DOHH2 (cell line): ENCODE results near the gene OR2AT4.

Experiments
- H3F3A ChIP-seq: fragments of 200-600 bp; sonication (generic), shearing (Covaris generic); 2 replicates; pipeline ENCODE4 v1.6.0; 2016; ENCODE audit warnings: antibody characterized with exemption, mild to moderate bottlenecking; ENCODE audit not compliant: control insufficient read depth, insufficient read depth
- H3K27ac ChIP-seq: fragments of 200-600 bp; sonication (generic); 2 replicates; pipeline ENCODE4 v1.5.1; 2014; ENCODE audit warnings: low read depth, mild to moderate bottlenecking, low read length, moderate library complexity
- H3K27me3 ChIP-seq: fragments of 200-600 bp; sonication (generic); 2 replicates; pipeline ENCODE4 v1.6.1; 2014; ENCODE audit warnings: mild to moderate bottlenecking, low read length, mixed read lengths; ENCODE audit not compliant: control insufficient read depth
- H3K36me3 ChIP-seq: fragments of 200-600 bp; sonication (generic); 2 replicates; pipeline ENCODE4 v1.6.1; 2014; ENCODE audit warnings: mild to moderate bottlenecking, low read length, moderate library complexity, mixed read lengths; ENCODE audit not compliant: control insufficient read depth
- H3K4me1 ChIP-seq: fragments of 200-600 bp; sonication (generic); 2 replicates; pipeline ENCODE4 v1.6.1; 2014; ENCODE audit warnings: mild to moderate bottlenecking, low read length, mixed read lengths; ENCODE audit not compliant: control insufficient read depth
- H3K4me2 ChIP-seq: fragments of 200-600 bp; sonication (generic); 2 replicates; pipeline ENCODE4 v1.6.0; 2014; ENCODE audit warnings: mild to moderate bottlenecking, low read length, moderate library complexity
- H3K4me3 ChIP-seq: fragments of 200-600 bp; sonication (generic); 2 replicates; pipeline ENCODE4 v1.5.1; 2014; ENCODE audit warnings: mild to moderate bottlenecking, low read length, mixed read lengths
- H3K79me2 ChIP-seq: fragments of 200-600 bp; sonication (generic); 2 replicates; pipeline ENCODE4 v1.6.1; 2014; ENCODE audit warnings: mild to moderate bottlenecking, low read length, mixed read lengths; ENCODE audit not compliant: control insufficient read depth
- H3K9me2 ChIP-seq: fragments of 200-600 bp; sonication (generic); replicated peaks from 2 replicates; pipeline ENCODE4 v1.6.1; 2014; ENCODE audit warnings: mild to moderate bottlenecking, low read length, mixed read lengths; ENCODE audit not compliant: control insufficient read depth
- H3K9me3 ChIP-seq: fragments of 200-600 bp; sonication (generic); 2 replicates; pipeline ENCODE4 v1.6.1; 2014; ENCODE audit warnings: antibody characterized with exemption, low read length, mixed read lengths; ENCODE audit not compliant: control insufficient read depth, insufficient read depth
- H4K20me1 ChIP-seq: fragments of 200-600 bp; sonication (generic); 2 replicates; pipeline ENCODE4 v1.6.0; 2014; ENCODE audit warnings: low read depth, mild to moderate bottlenecking, antibody characterized with exemption, low read length, moderate library complexity; ENCODE audit not compliant: control insufficient read depth, insufficient read depth
- EZH2phosphoT487 ChIP-seq: fragments of 200-600 bp; sonication (generic); IDR thresholded peaks from 2 replicates; pipeline ENCODE4 v1.6.1; 2017; ENCODE audit warnings: borderline replicate concordance, mild to moderate bottlenecking, antibody characterized with exemption, low read length, moderate library complexity, mixed read lengths
- TF ChIP-seq, protein P1 (sequence below): fragments of 200-600 bp; sonication (generic); IDR thresholded peaks from one replicate; pipeline ENCODE4 v1.5.1; 2014; ENCODE audit warnings: antibody characterized with exemption, mild to moderate bottlenecking, low read depth, low read length; ENCODE audit not compliant: poor library complexity, severe bottlenecking

The OR2AT4 gene

DNA sequence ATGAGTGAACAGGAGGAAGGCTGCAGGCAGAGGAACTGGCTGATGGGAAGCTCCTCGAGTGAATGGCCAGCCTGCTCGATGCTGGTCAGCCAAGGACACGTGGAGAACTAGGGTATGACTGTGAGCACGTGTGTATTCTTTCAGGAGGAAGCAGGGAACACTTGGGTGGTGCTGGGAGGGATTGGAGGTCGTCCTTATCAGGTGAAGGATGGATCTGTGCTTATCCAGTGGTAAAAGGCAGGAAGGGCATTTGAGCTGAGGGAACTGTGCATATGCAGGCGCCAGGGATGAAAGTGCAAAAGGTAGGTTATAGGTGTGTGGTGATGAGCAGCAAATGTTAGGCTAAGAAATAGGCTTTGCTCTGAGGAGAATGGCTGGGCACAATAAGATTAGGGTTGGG lies 44.5 kb upstream of the OR2AT4 start:
- Histone ChIP-seq H3F3A (no peaks in the 10 kb centered on the region; the same call in 1 of the 2 replicates), H3K9me3 (no peaks in the 10 kb centered on the region), H3K4me2 (peak overlapping the region; percentile 40; the same call in 1 of the 2 replicates), H3K36me3 (no peaks in the 10 kb centered on the region), H3K79me2 (no peaks in the 10 kb centered on the region), H3K4me3 (no peak overlapping the region), H4K20me1 (peaks cover 3% of the 10 kb centered on the region; the same call in 1 of the 2 replicates), H3K9me2 (no peaks in the 10 kb centered on the region), H3K27ac (no peak overlapping the region), H3K4me1 (peaks cover 34% of the 10 kb centered on the region), H3K27me3 (peaks cover 6% of the 10 kb centered on the region; the same call in 1 of the 2 replicates)
- TF ChIP-seq, protein P1, sequence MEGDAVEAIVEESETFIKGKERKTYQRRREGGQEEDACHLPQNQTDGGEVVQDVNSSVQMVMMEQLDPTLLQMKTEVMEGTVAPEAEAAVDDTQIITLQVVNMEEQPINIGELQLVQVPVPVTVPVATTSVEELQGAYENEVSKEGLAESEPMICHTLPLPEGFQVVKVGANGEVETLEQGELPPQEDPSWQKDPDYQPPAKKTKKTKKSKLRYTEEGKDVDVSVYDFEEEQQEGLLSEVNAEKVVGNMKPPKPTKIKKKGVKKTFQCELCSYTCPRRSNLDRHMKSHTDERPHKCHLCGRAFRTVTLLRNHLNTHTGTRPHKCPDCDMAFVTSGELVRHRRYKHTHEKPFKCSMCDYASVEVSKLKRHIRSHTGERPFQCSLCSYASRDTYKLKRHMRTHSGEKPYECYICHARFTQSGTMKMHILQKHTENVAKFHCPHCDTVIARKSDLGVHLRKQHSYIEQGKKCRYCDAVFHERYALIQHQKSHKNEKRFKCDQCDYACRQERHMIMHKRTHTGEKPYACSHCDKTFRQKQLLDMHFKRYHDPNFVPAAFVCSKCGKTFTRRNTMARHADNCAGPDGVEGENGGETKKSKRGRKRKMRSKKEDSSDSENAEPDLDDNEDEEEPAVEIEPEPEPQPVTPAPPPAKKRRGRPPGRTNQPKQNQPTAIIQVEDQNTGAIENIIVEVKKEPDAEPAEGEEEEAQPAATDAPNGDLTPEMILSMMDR, result no peak
- TF ChIP-seq EZH2phosphoT487, result no peak

DNA sequence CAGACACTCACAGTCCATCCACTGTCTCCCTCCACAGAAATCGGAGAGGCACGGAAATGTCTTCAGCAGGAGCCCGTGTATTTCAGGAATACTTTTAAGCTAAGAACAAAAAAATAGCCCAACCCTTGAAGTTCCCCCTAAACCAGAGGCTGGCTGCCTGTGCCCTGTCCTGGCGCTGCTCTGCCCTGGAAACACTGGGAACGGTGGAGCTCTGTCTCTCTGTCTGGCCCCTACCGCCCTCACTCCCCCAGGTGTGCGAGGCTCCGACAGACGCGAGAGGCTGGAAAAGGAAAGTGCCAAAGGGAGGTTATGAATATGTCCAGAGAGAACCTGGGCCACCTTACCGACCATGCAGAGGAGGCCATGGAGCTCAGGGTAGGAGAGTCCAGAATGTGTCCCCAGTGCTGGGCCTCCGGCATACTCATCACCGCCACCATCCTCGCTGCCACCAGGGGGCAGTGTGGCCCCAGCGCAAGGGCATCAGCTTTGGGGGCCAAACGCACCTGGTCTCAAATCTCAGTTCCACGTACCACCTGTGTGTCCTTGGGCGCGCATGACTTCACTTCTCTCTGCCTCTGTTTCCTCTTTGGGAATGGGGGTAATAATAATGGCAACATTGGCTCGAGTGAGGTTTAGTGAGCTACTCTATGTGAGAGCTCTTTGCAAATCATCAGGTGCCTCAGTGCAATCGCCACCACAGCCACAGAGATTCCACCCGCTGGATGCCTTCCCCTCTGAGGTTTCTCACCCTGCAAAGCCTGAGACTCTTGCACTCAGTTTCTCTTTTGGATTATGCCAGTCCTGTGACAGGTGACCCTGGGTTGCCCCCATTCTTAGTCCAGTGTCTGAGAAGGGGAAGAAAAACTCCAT lies 43.8 kb upstream of the OR2AT4 start:
- Histone ChIP-seq H3F3A (no peaks in the 10 kb centered on the region; the same call in 1 of the 2 replicates), H4K20me1 (peaks cover 3% of the 10 kb centered on the region; the same call in 1 of the 2 replicates), H3K9me3 (no peaks in the 10 kb centered on the region), H3K4me1 (peaks cover 34% of the 10 kb centered on the region), H3K27me3 (peaks cover 5% of the 10 kb centered on the region; the same call in 1 of the 2 replicates), H3K27ac (no peak overlapping the region), H3K36me3 (no peaks in the 10 kb centered on the region), H3K4me2 (peak overlapping the region; percentile 40), H3K79me2 (no peaks in the 10 kb centered on the region), H3K9me2 (no peaks in the 10 kb centered on the region), H3K4me3 (0 out of 2 replicates have a peak overlapping the region, but pooled peaks have one; percentile 10)
- no peak for TF ChIP-seq EZH2phosphoT487
- TF ChIP-seq, protein P1, result peak; percentile 99

DNA sequence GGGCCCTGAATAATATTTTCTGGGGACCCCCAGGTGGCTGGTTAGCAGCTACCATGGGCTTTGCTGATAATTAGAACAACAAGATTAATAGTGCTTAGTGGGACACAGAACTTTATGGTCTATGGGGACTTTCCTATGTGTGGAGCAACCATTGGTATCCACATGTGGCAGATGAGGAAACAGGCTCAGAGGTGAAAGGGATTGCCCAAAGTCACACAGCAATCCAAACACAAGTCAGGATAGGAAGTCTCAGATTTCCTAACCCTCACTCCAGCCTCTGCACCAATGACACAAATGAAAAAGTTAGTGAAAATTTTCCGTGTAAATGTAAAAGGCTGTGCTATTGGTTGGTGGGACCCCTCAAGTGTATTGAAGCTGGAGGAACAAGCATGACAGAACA lies 39.0 kb upstream of the OR2AT4 start:
- no peak overlapping the region for H3K27ac ChIP-seq
- H3K9me3 ChIP-seq, result no peaks in the 10 kb centered on the region
- H3K27me3 ChIP-seq, result peaks cover 8% of the 10 kb centered on the region; the same call in 1 of the 2 replicates
- H3K4me3 ChIP-seq, result no peak overlapping the region
- H3F3A ChIP-seq, result no peaks in the 10 kb centered on the region
- H3K36me3 ChIP-seq, result no peaks in the 10 kb centered on the region
- no peaks in the 10 kb centered on the region for H3K79me2 ChIP-seq
- TF ChIP-seq, protein P1, result no peak
- TF ChIP-seq EZH2phosphoT487, result no peak
- H3K4me1 ChIP-seq, result peaks cover 4% of the 10 kb centered on the region
- H3K9me2 ChIP-seq, result no peaks in the 10 kb centered on the region
- no peaks in the 10 kb centered on the region for H4K20me1 ChIP-seq
- no peak overlapping the region for H3K4me2 ChIP-seq
